Fibroblast of peridontal ligament (primary cell): ENCODE data around the gene ATP10B.

Experiments used
- DNase-seq: peaks from one replicate; pipeline ENCODE4 v3.0.0-alpha.2; 2010; ENCODE audit errors: extremely low read depth

ATP10B gene

DNA sequence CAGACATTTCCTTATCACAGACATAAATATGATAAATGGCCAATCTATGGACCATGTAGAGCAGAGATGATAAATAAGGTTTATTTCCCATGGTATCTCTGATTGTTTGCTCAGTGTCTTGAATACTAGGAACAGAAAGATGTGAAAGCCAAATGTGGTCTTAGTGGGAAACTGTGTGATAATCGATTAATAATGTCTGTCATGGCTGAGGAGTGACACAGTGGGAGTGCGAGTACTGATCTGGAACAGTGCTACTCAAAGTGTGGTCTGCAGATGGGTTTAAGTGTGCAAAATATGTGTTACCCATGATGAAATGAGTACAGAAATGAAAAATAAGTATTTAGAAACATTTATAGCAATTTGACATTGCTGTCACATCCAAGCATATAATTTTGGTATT is 337.8 kb downstream of the ATP10B start:
- DNase-seq, result no peak

DNA sequence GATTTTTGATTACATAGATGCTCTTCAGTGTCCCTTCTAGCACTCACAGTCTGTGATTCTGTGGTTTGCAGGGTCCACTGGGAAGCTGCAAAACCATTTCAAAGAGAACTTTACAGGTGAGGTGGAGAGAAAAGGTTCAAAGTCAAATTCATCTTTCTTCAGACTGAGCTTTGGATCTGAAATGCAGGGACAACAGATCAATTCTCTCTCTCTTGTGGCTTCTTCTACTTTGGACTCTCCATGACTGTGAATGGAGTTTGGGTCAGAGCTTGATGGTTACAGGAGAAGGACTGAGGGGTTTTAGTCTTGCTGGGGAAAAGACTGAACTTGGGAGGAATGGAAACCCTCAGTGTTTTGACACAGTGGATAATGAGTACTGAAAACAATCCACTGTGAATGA is 338.5 kb downstream of the ATP10B start:
- no peak for DNase-seq
